ENCODE data around the gene MYO15B.
"Not testable (repeated sequence)": the region's sequence is repeated elsewhere in the genome, so short reads cannot be mapped to it uniquely, and the experiment has no call there.

Gene MYO15B

DNA sequence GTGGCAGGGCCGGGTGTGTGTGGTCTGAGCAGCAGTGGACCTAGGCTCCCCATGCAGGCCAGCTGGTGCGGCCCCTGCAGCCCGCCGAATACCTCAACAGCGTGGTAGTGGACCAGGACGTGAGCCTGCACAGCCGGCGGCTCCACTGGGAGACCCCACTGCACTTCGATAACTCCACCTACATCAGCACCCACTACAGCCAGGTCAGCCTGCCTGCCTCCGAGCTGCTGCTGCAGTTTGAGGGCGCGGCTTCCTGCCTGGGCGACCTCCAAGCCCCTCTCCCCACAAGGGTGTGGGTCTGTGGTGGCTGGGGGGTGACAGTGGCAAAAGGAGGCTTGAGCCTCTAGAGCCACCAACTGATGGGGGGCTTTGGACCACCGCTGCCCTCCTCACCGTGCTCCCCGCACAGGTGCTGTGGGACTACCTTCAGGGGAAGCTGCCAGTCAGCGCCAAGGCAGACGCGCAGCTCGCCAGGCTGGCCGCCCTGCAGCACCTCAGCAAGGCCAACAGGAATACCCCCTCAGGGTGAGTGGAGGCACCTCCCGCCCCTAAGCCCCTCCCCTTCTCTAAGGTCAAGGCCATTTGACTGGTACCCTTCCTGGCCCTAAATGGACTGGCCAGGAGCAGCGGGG, 37.2 kb downstream of the MYO15B start:
- DNase-seq (ENCODE audit: low read depth in 2 of 2): no peak

DNA sequence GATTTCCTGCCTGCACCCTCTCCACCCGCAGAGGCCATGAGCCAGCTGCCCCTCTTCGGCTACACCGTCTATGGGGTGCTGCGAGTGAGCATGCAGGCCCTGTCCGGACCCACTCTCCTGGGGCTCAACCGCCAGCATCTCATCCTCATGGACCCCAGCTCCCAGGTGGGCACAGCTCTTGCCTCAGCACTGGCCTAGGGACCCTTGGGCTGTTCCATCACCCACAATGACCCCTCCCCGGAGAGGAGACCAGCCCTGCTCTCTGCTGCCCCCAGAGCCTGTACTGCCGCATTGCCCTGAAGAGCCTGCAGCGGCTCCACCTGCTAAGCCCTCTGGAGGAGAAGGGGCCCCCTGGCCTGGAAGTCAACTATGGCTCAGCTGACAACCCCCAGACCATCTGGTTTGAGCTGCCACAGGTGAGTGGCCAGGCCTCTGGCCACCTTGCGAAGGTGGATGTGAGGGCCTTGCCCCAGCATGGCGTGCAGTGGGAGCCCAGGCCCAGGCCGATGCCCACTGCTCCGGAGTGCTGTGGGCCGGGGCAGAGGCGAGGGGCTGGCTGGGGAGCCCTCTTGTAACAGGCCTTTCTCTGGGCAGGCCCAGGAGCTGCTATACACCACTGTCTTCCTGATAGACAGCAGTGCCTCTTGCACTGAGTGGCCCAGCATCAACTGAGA, 38.4 kb downstream of the MYO15B start:
- DNase-seq (ENCODE audit: low read depth in 2 of 2): no peak

DNA sequence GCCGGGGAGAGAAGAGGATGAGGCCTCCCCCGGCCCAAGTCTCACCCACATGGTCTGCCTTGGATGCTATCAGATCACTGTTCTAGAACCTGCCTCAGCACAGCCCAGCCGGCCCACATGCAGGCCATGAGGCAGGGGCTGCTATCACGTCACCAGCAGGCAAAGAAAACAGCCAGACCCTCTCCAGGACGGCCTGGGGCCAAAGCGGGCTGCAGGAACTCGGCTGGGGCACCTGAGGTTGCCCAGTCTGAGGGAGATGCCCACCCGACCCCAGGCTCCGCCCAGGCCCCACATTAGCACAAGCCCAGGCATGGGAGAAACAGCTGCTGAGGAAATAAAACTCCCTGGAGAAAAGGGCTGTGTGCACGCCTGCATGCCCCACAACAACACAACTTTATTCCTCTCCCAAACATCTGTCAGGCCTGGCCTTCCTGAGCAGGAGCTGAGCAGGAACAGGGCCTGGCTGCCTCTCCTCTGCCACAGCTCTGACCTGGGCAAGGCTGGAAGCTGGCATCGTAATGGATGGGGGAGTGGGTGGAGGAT, 39.0 kb downstream of the MYO15B start:
- DNase-seq (ENCODE audit: low read depth in 2 of 2): no peak

DNA sequence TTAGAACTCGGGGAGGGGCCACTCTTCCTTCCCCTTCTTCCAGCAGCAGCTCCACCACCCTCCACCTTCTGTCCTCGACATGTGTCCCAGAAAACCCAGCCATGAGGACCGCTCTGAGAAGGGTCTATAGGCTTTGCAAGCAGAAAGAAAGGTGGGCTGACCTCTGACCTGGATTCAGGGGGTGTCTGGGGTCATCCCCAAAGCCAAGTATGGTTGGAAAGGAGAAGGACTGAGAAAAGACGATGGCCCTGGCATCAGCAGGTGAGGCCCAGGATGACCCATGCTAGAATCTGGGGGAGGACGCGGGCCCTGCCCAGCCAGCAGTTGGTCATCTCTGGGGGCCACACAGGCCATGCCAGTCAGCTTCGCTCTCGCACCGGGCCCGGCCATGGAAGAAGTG, 39.5 kb downstream of the MYO15B start:
- DNase-seq (ENCODE audit: low read depth in 2 of 2): no peak

DNA sequence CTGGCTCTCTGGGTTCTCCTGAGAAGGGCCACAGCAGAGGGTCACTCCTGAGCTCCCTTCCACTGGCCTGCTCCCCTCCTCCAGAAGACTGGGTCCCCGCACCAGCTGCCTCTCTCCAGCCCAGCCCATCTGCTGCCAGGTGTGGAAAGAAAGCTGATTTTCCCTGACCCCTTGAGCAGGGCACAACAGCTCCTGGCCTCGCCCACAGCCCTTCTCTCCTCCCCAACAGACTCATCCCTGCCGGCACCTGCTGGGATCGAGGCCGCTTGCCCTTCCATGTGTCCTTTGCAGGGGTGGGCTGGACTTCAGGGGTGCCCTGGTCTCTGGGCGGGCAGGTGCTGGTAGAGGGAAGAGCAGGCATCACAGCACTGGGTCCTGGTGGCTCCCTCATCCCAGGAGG, 40.8 kb downstream of the MYO15B start:
- no peak for DNase-seq (ENCODE audit: low read depth in 2 of 2)

DNA sequence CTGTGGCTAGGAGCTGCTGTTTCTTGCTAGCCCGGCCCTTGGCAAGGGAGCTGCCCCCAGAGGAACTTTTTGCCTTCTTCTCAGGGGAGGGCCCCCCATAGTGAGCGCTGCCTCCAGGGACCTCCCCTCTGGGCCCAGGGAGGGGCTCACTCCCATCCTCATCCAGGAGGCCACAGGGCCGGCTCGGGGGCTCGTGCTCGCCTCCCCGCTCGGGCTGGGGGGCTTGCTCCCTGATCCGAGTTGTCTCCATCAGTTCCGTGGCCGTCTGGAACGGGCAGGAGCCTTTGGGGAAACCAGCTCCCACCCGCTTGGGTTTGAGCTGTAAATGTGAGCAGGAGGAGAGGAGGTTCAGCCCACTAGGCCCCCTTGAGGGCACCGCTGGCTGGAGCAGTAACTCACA, 41.6 kb downstream of the MYO15B start:
- DNase-seq (ENCODE audit: low read depth in 2 of 2): no peak

DNA sequence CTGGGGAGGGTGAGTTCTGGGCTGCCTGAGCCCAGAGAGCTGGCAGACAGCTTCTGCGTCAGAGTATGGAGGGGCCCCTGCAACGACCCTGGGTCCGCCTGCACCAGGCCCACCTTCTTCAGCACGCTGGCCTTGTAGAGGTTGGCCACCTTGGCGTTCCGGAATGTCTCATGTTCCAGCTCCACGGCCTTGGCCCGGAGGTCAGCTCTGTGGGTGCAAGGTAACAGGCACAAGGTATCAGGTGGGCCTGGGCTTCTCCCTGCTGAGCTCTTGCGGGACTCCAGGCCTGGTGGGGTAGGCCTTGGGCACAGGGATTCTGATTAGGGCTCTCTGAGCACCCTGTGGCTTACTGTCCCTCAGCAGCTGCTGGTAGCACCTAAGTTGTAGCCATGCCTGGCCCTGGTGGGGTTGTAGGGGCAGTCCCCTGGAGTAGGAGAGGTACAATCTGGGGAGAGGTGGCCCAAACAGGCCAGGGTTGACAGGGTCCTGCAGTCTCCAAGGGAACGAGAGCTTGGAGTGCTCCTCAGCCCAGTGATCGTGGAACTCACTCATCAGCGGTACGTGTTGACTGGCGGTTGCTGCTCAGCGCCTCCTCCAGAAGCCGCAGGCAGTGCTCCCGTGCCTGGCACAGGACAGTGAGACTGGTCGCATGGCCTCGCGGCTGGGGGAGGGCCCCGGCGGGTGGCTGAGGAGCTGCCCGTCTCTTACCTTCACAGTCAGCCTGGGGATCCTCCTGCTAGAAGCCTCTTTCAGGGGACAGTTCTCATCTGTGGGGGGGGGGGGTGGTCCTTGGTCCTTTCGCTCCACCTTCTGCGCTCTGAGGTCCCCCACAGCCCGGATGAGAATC, 42.7 kb downstream of the MYO15B start:
- no peak for DNase-seq (ENCODE audit: low read depth in 2 of 2)

DNA sequence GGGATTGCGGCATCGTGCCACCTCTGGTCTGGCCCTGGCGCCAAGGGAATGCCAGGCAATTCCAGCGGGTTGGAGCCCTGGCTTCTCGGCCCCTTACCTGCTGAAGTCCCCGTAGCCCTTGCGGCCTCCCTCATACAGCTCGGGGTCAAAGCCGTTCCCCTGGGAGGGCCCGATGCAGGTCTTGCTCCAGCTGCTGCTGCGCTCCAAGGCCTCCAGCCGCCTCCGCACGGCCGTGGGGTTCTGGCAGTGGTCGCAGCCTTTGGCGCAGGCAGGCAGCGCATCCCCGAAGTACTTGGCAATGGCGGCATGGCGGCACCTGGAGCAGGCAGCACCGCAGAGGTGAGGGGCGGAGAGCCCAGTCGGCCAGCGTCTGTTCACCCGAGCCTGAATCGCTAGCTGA, 43.8 kb downstream of the MYO15B start:
- no peak for DNase-seq (ENCODE audit: low read depth in 2 of 2)

DNA sequence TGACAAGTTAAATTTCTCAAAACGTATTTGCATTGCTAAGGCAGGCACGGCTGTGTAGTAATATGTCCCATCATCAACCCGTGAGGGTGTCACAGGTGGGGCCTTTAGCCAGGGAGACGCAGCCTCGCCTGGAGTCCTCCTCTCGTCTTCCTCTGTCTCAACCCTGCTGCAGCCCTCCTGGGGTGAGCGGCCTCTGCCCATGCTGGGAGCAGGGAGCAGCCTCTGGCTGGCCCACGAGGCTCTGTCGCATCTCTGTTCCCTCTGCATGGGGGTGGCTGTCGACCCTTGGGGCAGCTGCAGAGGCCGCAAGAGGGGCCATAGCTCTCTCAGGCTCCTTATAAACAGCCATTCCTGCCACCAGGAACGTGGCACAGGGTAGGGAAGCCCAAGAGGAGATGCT, 44.8 kb downstream of the MYO15B start:
- DNase-seq (ENCODE audit: low read depth in 2 of 2): no peak

DNA sequence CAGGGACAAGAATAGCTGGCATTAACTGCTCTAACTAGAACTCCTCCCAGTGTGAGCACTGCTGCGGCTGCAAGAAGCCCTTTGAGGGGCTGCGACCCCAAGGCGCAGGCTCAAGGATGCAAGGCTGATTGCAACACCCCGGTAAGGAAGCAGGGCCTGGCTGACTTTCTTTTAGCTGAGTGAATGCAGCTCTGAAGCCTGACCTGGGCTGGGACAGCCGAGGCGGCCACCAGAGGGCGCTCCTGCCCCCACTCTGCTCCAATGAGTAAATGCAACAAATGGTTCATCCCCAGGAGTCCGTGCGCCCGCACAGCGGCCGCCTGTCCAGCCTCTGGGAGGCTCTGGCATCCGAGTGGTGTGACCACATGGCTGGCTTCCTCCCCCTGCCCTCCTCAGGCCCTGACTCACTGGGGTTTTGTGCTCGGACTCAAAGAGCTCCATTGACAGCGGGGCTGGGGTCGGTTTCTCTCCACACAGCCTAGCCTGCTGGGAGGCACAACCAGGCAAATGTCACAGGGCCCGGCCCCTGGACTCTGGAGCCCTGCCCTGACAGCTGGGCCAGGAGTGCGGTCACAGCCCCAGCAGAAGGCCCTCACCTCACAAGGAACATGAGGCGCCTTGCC, 45.4 kb downstream of the MYO15B start, which contains the start of gene SMIM5:
TSS of gene SMIM5 (plus strand) at position 572 of the 623 bp plus-strand sequence. CDS start 6,768 bp downstream, outside the sequence.
- peak; percentile 64 to 84 for DNase-seq (ENCODE audit: low read depth in 2 of 2)

DNA sequence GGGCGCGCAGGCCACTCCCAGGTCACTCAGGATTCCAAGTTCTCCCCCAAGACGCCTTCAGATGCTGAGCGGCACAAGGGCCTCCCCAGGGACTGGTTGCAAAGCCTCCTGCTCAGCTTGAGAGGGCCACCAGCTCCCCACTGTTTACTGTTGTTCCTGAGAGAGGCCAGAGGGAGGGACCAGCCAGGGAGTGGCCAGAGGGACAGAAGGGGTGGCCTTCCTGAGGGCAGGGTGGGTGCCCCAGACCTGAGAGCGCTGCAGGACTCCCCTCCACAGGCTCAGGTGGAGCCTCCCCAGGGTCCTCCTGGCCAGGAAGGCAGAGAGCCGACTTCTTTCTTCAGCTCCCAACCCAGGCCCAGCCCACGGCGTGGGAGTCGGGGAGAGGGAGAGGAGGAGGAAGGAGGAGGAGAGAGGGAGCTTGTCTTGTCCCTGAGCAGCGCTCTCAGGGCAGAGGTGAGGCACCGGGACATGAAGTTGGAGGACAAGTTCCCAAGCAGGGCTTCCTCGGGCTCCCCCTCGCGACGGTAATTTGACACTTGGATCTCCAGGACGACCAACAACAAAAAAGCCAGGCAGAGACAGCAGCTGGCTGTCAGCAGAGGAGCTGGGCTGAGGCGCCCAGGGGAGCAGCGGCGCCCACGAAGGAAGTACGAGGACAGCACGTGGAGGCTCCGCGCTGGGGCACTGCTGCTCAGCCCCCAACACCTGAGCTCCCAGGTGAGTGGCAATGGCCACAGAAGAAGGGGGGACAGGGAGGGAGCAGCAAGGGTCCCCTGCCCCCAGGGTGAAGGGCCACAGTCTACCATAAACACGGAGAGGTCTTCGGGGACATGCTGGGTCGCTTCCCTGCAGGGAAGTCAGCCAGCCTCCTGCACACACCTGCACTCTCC, 46.1 kb downstream of the MYO15B start:
- peak; percentile 17 to 40 for DNase-seq (ENCODE audit: low read depth in 2 of 2)

DNA sequence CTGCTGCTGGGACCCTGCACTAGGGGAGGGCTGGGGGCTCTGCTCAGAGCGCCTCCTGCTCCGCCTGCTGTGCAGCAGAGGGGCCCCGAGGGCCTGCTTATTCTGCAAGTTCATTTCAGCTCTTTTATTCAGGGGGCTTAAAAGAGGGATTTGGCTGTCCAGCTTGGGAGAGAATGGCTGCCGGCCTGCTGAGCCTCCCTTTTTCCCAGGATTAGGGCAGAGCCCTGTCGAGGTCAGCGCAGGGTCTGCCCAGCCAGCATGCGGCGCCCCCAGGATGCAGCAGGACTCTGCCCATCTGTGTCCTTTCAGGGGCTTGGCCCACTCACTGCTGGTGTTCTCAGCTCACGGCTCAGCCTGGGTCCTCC, 46.8 kb downstream of the MYO15B start:
- no peak for DNase-seq (ENCODE audit: low read depth in 2 of 2)

DNA sequence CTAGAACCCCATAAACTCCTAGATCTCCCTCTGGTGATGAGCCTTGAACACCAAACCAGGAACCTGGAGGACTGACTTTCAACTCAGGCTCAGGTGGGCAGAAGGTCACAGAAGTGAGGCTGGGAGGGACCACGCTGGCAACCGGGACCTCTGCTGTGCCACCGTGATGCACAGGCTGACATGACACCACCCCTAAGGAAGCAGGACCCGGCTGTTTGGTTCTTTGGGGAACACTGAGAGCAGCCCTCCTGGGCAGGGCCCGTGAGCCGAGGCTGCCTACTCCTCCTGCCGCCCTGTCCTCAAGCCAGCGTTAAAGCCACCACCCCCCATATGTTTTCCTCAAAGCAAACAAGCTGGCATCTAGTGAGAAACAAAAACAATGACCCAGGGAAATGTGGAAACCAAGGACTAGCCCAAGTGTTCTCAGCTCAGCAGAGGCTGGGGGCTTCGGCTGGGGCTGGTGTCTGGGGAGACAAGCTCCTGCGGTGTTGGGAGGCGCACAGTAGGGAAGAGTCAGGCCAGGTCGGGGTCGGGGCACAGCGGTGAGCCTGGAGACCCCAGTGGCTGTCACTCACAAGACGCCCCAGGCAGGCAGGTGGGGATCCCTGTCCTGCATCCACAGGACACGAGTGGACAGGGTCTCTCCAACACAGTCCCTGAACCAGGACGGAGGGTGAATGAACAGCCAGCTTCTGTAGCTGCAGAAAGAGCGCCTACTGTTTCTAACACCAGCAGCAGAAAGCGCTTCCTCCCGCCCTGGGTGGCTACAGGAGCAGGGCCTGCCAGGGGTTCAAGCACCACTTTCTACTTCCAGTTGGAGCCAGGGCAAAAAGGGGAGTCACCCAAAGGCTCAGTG, 47.4 kb downstream of the MYO15B start:
- no peak for DNase-seq (ENCODE audit: low read depth in 2 of 2)

DNA sequence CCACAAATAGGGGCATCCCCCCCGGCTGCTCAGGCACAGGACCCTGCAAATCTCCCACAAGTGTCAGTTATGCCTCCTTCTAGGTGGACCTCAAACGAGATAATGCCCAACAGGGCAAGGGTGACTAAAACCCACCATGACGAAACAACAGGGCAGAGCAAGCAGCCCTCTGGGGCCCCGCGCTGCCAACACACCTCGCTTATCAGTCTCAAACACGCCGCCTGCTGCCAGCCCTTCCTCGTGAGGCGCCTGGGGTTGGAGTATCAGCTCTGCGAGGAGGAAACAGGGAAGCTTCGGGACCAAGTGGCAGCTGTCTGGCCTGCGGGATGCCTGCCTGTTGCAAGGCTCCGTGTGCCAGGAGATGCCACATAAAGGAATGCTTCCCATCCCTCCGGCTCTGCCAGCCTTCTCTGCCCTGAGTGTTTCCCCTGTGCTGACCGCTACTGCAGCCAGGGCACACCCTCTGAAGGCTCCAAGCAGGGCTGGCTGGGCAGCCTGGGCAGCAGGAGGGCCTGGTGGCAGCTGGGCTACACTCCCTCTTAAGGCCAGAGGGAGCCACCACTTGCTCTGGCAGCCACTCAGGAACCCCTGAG, 48.1 kb downstream of the MYO15B start:
- DNase-seq (ENCODE audit: low read depth in 2 of 2): no peak

DNA sequence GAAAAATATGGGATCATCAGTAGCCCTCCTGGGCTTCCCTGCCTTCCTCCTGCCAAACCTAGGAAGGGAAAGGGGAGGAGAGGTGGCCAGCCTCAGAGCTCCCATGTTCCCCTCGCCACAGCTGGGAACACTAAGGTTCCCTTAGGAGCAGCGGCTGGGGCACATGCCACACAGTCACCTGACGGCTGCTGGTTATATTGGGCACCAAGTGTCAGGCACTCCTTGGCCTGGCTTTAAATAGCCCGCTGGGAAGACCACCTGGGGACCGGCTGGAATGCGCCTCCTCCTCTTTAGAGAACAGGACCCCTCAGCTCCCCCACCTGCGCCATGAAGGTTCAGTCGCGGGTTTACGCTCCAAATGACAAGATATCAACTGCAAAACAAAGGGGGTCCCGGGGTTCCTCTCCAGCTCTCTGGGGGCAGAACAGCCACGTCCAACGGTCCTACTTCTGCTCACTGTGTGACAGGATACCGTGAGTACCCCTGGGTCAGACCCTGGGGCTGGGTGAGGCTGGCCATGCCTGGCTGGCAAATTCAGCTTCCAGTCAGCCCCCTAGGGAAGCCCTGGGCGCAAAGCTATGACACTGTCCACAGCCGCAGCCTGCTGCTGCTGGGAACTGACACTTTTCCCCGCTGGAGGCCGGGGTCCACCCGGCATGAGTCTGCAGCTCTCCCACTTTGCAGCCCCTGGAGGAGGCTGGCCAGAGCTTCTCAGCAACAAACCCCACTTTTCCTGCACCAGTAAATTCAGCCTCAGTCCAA, 49.0 kb downstream of the MYO15B start:
- no peak for DNase-seq (ENCODE audit: low read depth in 2 of 2)

DNA sequence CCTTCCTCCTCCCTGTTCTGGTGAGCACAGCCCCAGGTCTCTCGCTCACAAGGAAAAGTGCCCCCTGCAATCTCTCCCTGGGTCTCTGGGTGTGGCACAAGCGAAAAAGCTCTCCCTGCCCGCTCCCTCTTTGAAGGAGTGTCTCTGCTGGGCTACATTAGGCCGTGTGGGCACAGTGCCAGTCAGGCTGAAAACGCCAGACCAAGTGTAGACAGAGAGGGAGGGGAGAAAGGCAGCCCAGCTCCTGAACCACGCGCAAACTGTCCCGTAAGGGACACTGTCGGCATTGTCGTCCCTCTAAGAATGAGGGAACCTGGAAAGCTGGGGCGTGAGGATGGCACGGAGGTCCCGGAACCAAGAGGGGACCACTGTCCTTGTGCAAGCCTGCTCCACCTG, 49.5 kb downstream of the MYO15B start:
- DNase-seq (ENCODE audit: low read depth in 2 of 2): no peak

DNA sequence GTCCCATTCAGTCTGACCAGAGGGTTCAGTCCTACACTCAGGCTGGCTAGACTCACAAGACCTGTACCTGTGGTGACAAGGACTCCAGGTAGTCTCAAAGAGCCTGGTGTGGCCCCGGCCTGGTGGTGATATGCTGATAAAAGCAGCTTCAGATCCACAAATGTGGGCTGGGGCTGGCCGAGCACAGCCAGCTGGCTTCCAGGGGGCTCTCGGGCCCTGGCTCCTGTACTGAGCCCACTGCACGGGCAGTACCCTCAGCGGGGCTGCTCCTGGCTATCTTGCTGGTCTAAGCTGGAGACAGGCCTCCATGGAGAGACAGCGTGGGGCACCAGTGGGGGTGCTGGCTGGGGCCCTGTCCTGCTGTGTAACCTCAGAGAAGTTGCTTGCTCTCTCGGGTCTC, 50.0 kb downstream of the MYO15B start:
- no peak for DNase-seq (ENCODE audit: low read depth in 2 of 2)

DNA sequence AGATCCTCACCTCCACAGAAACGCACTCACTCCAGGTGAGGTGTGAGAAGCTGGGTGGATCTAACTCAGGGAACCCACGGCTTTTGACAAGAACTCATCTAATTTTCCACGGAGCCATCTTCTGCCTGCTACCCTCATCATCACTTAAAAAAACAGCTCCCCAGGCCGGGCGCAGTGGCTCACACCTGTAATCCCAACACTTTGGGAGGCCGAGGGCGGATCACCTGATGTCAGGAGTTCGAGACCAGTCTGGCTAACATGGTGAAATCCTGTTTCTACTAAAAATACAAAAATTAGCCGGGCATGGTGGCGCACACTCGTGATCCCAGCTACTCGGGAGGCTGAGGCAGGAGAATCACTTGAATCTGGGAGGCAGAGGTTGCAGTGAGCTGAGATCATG, 50.4 kb downstream of the MYO15B start:
- not testable (repeated sequence) for DNase-seq (ENCODE audit: low read depth in 2 of 2)

DNA sequence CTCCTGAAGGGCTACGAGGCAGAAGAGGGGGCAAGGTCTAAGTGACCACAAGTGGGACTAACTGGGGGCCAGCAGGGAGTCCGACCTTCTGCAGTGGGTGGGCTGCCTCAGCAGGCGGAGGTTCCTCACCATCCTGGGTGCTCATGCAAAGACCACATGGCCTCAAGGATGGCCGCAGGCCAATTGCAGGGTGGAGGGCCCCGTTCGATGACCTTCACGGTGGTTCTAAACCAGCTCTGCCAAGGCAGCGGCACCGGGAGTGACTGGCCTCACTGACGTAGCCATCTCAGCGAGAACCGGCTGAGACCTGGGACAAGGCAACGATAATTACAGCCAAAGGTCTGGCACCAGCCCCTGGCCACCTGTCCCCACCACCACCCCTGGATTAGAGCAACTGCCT, 51.3 kb downstream of the MYO15B start:
- no peak for DNase-seq (ENCODE audit: low read depth in 2 of 2)
